ENCODE results near the gene SAMD15.

GRCh38 chr14:77344377-77344996 lies 32.7 kb upstream of the SAMD15 start:
- TF ChIP-seq, protein P1, sequence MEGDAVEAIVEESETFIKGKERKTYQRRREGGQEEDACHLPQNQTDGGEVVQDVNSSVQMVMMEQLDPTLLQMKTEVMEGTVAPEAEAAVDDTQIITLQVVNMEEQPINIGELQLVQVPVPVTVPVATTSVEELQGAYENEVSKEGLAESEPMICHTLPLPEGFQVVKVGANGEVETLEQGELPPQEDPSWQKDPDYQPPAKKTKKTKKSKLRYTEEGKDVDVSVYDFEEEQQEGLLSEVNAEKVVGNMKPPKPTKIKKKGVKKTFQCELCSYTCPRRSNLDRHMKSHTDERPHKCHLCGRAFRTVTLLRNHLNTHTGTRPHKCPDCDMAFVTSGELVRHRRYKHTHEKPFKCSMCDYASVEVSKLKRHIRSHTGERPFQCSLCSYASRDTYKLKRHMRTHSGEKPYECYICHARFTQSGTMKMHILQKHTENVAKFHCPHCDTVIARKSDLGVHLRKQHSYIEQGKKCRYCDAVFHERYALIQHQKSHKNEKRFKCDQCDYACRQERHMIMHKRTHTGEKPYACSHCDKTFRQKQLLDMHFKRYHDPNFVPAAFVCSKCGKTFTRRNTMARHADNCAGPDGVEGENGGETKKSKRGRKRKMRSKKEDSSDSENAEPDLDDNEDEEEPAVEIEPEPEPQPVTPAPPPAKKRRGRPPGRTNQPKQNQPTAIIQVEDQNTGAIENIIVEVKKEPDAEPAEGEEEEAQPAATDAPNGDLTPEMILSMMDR (IDR thresholded peaks at IDR 0.05; ENCODE audit: low read depth, low read length): no peak
- no peak for TF ChIP-seq POLR2A (IDR thresholded peaks at IDR 0.05; ENCODE audit: extremely low read depth, insufficient read length)
- TF ChIP-seq MAX (IDR thresholded peaks at IDR 0.05; ENCODE audit: low read depth, low read length): no peak
- no peak for TF ChIP-seq MYC (IDR thresholded peaks at IDR 0.05; ENCODE audit: low read depth, low read length)
